HG03139 (cell line): ENCODE measurements around the gene SLC37A4.
"Not testable (repeated sequence)": the region's sequence is repeated elsewhere in the genome, so short reads cannot be mapped to it uniquely, and the experiment has no call there.

Experiments
- ATAC-seq: cut with Tn5 transposase; IDR thresholded peaks from one replicate; pipeline ENCODE4 v1.9.1; 2021; ENCODE audit not compliant: unreplicated experiment

SLC37A4 gene

DNA sequence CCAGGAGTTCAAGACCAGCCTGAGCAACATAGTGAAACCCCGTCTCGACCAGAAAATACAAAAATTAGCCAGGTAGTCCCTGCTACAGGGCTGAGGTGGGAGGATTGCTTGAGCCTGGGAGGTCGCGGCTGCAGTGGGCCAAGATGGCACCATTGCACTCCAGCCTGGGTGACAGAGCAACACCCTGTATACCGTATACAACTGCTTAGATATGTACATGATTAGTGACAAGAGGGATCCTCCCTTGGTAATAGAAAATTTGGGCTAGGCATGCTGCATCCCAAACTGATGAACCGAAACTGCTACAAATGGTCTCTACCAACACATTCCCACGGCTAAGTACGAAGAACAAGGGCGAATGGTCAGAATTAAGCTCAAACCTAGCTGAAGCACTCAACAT is 12.2 kb upstream of the SLC37A4 start:
- ATAC-seq, result no peak

DNA sequence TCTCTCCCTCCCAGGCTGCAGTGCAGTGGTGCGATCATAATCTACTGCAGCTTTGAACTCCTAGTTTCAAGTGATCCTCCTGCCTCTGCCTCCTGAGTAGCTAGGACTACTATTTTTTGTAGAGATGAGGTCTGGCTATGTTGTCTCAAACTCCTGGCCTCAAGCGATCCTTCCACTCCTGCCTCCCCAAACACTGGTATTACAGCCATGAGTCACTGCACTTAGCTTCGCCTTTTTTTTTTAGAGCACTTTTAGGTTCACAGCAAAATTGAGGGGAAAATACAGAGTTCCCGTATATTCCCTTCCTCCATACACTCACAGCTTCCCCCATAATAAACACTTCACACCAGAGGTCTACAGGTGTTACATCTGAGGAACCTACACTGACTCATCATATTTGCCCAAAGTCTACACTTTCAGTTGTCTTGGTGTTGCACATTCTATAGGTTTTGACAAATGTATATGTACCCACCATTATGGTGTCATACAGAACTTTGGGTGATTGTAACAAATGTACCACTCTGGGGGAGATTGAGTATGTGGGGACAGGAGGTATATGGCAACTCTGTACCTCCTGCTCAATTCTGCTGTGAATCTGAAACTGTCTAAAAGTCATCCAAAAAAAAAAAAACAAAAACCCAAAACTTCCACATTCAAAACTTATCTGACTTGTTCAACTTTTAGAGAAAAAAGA is 11.3 kb upstream of the SLC37A4 start:
- no peak for ATAC-seq

DNA sequence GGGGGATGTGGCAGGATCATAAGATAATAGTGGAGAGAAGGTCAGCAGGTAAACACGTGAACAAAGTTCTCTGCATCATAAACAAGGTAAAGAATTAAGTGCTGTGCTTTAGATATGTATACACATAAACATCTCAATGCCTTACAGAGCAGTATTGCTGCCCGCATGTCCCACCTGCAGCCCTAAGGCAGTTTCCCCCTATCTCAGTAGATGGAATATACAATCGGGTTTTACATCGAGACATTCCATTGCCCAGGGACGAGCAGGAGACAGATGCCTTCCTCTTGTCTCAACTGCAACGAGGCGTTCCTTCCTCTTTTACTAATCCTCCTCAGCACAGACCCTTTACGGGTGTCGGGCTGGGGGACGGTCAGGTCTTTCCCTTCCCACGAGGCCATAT is 8.8 kb upstream of the SLC37A4 start:
- ATAC-seq, result not testable (repeated sequence)

DNA sequence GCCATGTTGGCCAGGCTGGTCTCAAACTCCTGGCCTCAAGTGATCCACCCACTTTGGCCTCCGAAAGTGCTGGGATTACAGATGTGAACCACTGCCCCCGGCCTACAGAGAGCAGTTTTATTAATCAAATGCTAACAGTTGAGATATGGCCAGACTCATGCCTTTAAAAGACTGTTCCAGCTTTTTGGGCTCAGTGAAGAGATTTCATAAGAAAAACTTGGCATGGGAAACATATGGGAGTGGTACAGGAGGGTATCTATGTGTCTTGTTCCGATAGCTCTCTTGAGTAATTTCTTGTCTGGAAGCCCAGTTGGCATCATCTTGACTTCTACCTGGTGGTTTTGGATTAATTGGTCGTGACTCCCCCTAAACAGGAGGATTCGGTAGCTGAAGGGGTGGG is 8.2 kb upstream of the SLC37A4 start:
- no peak for ATAC-seq

DNA sequence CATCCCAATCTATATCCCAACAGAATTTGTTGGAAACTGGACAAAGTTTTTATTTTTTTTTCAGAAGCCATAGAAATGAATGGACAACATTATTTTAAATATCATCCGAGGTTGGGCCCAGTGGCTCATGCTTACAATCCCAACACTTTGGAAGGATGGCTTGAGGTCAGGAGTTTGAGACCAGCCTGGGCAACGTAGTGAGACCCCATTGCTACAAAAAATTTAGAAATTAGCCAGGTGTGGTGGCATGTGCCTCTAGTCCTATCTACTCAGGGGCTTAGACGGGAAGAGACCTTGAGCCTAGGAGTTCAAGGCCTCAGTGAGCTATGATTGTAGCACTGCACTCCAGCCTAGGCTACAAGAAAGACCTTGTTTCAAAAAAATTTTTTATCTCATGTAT is 4.1 kb upstream of the SLC37A4 start:
- ATAC-seq, result no peak

DNA sequence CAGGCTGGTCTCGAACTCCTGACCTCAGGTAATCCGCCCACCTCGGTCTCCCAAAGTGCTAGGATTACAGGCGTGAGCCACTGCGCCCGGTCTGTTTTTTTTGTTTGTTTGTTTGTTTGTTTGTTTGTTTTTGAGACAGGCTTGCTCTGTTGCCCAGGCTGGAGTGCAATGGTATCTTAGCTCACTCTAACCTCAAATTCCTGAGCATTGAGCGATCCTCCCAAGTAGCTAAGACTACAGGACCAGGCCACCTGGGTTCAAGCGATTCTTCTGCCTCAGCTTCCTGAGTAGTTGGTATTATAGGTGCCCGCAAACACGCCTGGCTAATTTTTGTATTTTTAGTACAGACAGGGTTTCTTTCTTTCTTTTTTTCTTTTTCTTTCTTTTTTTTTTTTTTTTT is 2.7 kb upstream of the SLC37A4 start:
- ATAC-seq, result not testable (repeated sequence)

DNA sequence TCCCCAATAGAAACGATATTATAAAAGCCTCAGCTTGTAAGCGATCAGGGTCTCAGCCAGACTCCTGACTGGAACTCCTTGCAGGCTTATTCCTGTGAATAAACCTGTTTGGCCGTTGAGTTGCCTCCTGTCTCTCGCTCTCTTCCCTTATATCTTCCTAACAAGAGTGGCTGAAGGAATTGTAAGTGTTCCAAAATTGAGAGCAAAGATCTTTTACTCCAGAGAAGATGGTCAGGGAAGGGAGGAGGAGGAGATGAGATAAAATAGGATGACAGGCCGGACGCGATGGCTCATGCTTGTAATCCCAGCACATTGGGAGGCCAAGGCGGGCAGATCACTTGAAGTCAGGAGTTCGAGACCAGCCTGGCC is 1.2 kb upstream of the SLC37A4 start:
- ATAC-seq, result no peak

DNA sequence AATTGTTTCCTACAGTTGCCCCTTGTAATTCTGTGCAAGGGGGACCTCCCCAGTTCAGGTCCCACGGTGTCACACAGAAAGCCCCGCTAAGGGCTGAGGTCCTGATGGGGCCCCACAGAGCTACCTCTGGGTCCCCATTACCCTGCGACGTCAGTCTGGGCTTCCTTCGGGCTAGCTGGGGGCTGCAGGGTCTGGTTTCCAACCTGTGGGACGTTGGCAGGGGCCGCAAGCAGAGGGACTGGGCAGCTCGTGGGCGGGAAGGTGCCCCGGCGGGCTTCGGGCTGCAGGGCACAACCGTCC is 698 bp downstream of the SLC37A4 start:
- ATAC-seq, result peak; percentile 7

DNA sequence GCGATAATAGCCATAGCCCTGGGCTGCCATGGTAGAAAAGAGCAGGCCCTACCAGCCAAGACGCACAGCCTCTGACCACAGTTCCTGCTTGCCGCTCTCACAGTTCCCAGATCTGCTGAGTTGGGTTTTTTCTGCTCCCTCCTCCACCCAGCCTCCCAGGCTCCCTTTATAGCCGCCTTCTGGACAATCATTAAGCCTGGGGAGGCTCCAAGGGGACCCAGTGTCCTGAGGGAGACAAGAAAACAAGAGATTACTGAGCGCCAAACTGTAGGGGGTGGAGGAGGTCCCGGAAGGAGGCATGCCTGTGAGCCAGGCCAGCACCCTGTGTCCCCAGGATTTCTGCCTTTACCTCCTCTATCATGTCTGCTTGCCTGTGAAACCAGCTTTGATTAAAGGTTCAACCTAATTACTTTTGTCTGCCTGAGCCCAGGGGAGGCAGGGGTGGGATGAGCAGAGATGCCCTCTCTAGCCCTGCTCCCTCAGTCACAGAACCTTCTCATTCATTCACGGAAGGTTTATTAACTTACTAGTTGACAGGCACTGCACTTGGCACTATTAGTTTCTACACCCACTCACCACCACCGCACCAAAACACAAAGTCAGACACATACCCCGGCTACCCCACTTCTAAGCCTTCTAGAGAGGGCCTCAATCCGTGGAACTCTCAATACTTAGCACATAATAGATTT is 1.2 kb downstream of the SLC37A4 start:
- ATAC-seq, result no peak

DNA sequence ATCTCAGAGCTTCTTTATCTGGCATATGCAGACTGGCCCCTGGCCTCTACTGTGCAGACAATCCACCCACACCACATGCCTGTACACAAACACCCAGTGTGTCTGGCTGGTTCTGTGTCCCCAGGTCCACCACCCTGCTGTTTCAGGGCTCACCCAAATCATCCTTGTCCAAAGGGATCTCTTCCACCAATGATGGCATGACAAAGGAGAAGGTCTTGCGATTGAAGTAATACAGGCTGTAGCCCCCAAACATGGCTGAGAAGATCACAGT is 1.7 kb downstream of the SLC37A4 start:
- ATAC-seq, result no peak

DNA sequence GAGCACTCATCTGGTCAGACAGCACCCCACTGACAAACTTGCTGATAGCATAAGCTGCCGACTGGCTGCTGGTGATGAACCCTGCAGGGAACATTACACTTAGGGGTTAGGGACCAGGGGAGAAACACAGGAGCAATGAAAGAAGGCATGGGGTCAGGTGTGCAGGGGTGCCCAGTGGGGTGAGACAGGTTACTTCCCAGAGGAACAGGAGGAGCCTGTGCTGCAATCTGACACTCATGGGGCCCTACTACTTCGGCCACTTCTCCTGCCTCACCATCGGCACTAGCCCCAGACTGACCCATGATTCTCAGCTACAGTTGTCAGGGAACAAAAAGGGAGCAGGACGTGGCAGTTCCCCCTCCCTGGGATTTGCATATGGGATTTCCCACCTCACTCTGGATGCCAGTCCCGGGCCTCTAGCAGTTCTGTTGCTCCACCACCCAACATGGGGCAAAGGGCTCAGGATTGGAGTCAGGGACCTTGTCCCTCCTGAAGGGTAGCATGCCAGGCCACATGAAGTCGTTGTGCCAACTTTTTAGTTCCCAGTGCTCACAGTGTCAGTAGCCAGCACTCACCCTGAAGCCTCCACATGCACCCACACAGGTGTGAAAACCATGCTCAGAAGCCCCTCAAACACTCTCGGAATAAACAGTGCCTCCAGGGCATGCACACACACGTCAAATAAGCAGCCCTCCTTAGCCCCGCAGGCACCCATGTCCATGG is 2.2 kb downstream of the SLC37A4 start:
- ATAC-seq, result no peak

DNA sequence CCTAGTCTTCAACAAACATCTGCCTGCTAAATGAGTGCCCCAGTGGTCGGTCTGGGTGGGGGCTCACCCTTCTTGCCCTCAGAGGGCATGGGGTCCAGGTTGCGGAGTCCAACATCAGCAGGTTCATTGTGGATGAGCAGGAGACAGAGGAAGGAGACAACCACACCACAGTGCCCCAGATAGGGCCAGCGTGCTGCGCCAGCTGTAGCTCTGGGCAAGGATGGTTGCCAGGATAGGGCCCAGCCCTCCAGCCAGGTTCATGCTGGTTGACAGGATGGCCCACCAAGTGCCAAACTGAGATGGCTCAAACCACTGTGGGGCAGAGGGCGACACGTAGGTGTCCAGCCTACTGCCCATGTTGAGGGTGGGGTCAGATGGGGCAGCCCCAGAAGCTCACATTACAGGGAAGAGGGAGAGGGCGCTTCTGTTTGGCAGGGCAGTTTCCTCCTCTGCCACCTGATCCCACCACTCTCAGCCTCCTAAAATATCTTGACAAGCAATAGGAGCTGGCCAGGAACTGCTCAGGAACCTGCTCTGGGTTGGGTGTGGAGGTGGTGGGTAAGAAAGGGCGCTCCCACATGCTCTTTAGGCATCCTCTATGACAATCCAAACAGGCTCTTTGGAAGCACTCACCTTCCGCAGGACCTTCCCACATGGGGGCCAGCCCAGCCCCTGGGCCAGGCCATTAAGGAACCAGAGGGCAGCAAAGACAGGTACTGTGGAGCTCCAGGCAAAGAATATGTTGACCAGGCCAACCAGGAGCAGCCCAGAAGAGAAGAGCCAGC is 2.9 kb downstream of the SLC37A4 start:
- no peak for ATAC-seq

DNA sequence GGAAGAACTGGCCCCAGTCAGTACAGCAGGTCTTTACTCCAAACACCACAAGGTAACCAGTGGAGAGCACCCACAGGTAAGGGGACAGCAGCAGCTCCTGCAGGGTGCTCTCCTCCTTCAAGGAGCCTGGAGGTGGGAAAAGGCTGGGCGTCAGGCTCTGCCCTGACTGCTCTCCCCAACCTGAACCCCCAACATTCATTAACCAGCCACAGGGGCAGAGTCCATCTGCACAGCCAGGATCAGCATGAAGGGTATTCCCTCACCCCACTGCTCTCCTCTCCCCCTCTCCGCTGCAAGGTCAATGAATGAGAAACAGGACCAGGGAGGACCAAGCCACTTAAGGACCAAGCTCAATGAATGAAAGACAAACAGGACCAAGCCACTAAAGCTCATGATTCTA is 3.7 kb downstream of the SLC37A4 start:
- no peak for ATAC-seq

DNA sequence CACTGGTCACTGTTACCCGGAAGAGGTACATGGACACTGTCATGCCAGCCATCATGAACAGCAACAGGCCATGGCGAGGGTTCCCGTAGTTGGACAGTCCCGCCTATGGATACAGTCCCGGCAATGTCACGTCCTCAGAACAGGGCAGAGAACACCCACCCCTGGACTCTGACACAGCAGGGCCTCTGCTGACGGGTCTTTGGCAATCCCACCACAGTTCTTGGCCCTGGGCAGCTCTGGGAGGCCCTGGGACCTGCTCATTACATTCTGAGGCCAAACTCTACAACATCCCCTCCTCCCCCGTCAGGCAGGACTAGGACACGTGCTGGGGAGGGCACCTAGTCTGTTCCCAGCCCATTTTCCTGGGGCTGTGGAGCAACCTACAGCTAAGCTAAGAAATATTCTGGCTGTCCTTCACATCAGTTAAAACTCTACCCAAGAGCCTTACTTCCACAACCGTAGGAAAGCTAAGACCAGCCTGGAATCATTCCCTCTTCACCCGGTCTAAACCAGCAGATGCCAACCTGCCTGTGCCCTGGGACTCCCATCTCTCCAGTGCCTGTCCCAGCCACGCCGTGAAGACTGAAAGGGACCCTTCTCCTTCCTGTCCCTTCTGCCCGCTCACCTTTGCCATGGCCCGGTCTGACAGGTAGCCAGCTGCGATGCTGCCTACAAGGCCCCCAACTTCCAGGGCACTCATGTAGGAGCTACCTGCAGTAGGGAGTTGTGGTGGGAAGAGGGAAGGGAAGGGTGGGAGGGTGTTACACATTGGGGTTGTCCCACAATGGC is 4.5 kb downstream of the SLC37A4 start:
- no peak for ATAC-seq

DNA sequence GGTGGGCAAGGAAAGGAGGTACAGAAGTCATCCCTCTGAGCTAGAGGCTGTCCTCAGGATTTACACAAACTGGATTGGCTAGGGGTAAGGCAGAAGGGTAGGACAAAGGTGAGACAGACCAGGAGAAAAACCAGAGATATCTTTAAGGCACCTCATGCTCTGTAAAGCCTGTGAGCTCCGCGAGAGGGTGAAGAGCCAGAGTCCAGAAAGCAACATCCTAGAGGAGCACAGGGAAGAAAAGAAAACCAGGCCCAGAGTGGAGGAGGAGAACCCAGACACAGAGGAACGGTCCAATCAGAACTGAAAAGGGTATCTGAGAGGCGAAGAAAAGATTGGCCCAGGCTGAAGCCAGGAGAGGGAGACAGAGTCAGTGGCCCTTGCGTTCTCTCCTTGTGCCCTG is 5.1 kb downstream of the SLC37A4 start:
- ATAC-seq, result no peak

DNA sequence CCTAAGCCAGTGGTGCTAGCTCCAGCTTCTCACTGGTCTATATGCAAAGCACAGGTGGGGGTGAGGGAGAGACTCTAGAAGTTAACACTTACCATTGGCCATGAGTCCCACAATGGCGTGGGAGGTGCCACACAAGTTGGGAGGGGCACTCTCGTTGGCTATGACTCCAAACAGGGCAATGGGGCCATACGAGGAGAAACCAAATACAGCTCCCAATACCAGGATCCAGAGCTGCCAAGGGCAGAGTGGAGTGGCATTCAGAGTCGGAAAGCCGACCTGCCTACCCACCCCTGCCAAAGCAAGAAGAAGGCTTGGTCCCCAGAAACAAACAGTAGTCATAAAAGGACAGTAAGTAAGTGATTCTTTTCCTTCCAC is 5.6 kb downstream of the SLC37A4 start:
- ATAC-seq, result no peak

DNA sequence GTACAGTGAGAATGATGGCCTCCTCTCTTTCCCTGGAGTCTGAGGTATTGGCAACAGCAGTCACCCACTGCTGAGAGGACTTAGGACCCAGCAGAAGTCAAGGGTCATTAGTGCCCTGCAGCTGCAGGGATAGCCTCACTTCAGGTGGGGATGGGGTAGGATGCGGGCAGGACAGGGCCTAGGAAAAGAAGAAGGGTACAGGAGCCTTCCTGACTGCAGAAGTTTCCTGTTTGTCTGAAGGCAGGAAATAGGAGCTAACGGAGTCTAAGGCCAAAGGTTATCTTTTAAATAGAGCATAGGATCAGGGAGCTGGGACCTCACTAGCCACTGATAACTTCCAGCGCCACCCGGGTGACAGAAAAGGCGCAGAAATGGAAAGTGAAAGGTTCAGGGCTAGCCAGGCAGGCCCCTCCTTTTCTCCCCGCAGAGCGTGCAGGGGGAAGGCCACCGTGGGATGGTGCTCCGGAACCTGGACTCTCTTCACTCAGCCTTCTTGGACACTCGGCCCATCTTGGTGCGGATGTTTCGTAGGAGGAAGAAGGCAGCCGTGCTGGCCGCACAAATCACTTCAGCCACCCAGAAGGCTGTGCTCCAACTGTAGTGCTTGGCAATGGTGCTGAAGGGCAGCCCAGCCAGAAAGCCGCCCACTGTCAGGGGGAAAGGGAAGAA is 6.1 kb downstream of the SLC37A4 start:
- no peak for ATAC-seq

DNA sequence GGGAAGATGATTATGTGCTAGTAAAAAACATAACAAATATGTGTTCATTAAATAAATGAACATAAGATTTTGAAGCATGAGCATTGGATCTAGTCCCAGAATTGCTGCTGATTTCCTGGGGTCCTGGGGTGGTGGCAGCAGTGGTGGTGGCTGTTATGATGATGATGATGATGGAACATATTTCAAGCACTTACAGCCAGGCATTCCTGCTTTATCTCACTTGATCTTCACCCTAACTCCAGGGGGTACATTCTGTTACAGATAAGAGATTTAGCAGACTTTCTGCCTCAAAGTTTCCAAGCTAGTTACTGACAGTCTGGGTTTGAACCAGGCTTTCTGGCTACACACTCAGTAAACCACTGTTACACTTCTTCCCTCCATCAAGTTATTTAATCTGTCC is 6.9 kb downstream of the SLC37A4 start:
- no peak for ATAC-seq

DNA sequence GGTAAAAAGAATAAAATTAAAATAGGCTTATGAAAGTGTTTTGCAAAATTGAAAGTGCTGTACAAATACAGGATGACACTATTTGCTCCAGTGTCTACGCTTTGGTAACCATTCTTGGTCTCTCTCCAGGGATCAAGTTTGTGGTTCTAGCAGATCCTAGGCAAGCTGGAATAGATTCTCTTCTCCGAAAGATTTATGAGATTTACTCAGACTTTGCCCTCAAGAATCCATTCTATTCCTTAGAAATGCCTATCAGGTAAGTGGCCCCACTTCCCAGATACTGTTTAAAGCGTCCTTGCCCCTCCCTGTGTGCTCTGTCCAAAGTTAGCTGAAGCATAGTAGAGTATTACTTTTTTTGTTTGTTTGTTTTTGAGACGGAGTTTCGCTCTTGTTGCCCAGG is 9.0 kb downstream of the SLC37A4 start:
- no peak for ATAC-seq

DNA sequence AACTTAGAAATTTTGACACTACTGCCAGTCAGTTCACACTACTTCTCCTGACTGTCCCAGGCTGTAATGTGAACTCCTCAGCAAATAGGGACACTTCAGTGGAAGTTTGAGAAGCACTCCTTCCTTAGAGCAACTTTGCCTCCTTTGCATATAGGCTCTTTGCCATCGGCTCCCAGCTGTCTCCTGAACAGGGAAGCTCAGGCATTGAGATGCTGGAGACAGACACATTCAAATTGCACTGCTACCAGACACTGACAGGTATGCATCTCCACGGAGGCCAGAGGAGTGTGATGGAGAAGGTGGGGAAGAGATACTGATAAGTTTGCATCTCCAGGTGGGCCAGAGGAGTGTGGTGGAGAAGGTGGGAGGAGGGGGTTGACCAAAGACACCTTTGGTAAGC is 10.7 kb downstream of the SLC37A4 start:
- ATAC-seq, result no peak
